Activated CD4-positive, CD25-positive, alpha-beta regulatory T cell treated with anti-CD3 and anti-CD28 coated beads, Interleukin-2, amount 50 U/mL, for 16 hours (primary cell): ENCODE data around the gene PRMT9.
A peak's percentile ranks its signal among the peaks of the same experiment; 100 is the strongest.

Experiments
- DNase-seq: peaks from one replicate; pipeline ENCODE4 v3.0.0-alpha.2; 2020; ENCODE audit warnings: low read depth, low spot score

PRMT9 gene

GRCh38 chr4:147617841-147618691 is 65.9 kb downstream of the PRMT9 start:
- no peak for DNase-seq

GRCh38 chr4:147617173-147617840 is 66.7 kb downstream of the PRMT9 start, which contains the start of gene TMEM184C:
Gene TMEM184C, plus strand, starts transcription at chr4:147617397. Its CDS starts 560 bp downstream, at chr4:147617957.
- peak; percentile 99 for DNase-seq

GRCh38 chr4:147616849-147617172 is 67.2 kb downstream of the PRMT9 start:
- no peak for DNase-seq

- no peak for DNase-seq
Observed at GRCh38 chr4:147610686-147611085, 73.3 kb downstream of the PRMT9 start.

- no peak for DNase-seq
Observed at GRCh38 chr4:147607471-147607870, 76.5 kb downstream of the PRMT9 start.

GRCh38 chr4:147605499-147605898 is 78.5 kb downstream of the PRMT9 start:
- DNase-seq: no peak

- no peak for DNase-seq
Observed at GRCh38 chr4:147599769-147600168, 84.2 kb downstream of the PRMT9 start.

GRCh38 chr4:147599206-147599605 is 84.8 kb downstream of the PRMT9 start:
- no peak for DNase-seq

- no peak for DNase-seq
Observed at GRCh38 chr4:147597561-147597960, 86.4 kb downstream of the PRMT9 start.

- DNase-seq: no peak
Observed at GRCh38 chr4:147596981-147597380, 87.0 kb downstream of the PRMT9 start.

GRCh38 chr4:147596377-147596776 is 87.6 kb downstream of the PRMT9 start:
- DNase-seq: no peak

- no peak for DNase-seq
Observed at GRCh38 chr4:147594578-147594977, 89.4 kb downstream of the PRMT9 start.

GRCh38 chr4:147594107-147594506 is 89.9 kb downstream of the PRMT9 start:
- no peak for DNase-seq

- DNase-seq: no peak
Observed at GRCh38 chr4:147591106-147591505, 92.9 kb downstream of the PRMT9 start.

GRCh38 chr4:147590249-147590920 is 93.6 kb downstream of the PRMT9 start:
- DNase-seq: no peak

- no peak for DNase-seq
Observed at GRCh38 chr4:147589586-147589985, 94.4 kb downstream of the PRMT9 start.
